K562 (cell line): Measurements from ENCODE around the gene ANKRD45. TPM values are rescaled to one million over a fixed set of nuclear protein-coding genes. Genes with fewer than 3 reads are reported as not detected.

Experiments
- ATAC-seq: fragments of 200-7000 bp; cut with Tn5 transposase; 3 replicates; pipeline ENCODE4 v1.9.1; 2020; ENCODE audit warnings: moderate library complexity
- BruUV-seq: library from RNA; stranded (reverse); fragments of 400-500 nt; replicated peaks from 2 replicates; lab custom pipeline; 2021; lab: Mats Ljungman, UMichigan
- CTCF ChIA-PET: fragments of 300-600 bp; formaldehyde crosslinking; extraction: SDS; loops from one replicate; lab custom pipeline; 2021; ENCODE audit warnings: low intra/inter-chr PET ratio; lab: Yijun Ruan, JAX
- POLR2A ChIA-PET: fragments of 300-600, 350-650 bp; sonication (Branson Sonifier 250); formaldehyde crosslinking; extraction: SDS; loops from one replicate; lab custom pipeline; 2021; ENCODE audit warnings: antibody characterized with exemption, inconsistent platforms; lab: Yijun Ruan, JAX
- DNase-seq, 4 experiments: peaks; one replicate each; pipeline versions ENCODE4 v3.0.0 to v3.0.0-alpha.2; 2011 to 2018; ENCODE audit warnings: low spot score in 3 of 4, mixed read lengths in 3 of 4; ENCODE audit errors: extremely low read depth in 1 of 4
- FAIRE-seq: peaks from 2 replicates; lab custom pipeline; 2011; peaks lifted over from hg19 to GRCh38; lab: Jason Lieb, UNC
- H2AFZ ChIP-seq: 2 replicates; pipeline ENCODE4 v1.6.0; 2011; ENCODE audit warnings: low read depth, low read length, control low read depth, inconsistent platforms
- H3K27ac ChIP-seq: fragments of 200-600 bp; 3 replicates; pipeline ENCODE4 v1.8.0; 2011; ENCODE audit warnings: low read depth, mild to moderate bottlenecking, control low read depth, inconsistent platforms, low read length, moderate library complexity, mixed read lengths; ENCODE audit errors: extremely low read depth
- H3K27me3 ChIP-seq, 2 experiments: fragments of 300-600 bp in 1 of 2; 2 replicates in 1 of 2; 3 replicates in 1 of 2; pipeline versions ENCODE4 v1.6.0 to v1.8.0; 2011; ENCODE audit warnings: inconsistent platforms in 2 of 2, low read length in 2 of 2, mild to moderate bottlenecking in 1 of 2, mixed read lengths in 1 of 2, moderate library complexity in 1 of 2; ENCODE audit not compliant: control insufficient read depth in 2 of 2, insufficient read depth in 2 of 2
- H3K36me3 ChIP-seq: fragments of 300-600 bp; 3 replicates; pipeline ENCODE4 v1.8.0; 2011; ENCODE audit warnings: mild to moderate bottlenecking, low read length, inconsistent platforms; ENCODE audit not compliant: control insufficient read depth, insufficient read depth
- H3K4me1 ChIP-seq, 2 experiments: fragments of 200-600 bp in 1 of 2; replicated peaks in 1 of 2; 2 replicates in 1 of 2; 3 replicates in 1 of 2; pipeline versions ENCODE4 v1.5.1 to v1.8.0; 2011; ENCODE audit warnings: inconsistent platforms in 2 of 2, low read length in 2 of 2, mild to moderate bottlenecking in 1 of 2, mixed read lengths in 1 of 2, moderate library complexity in 1 of 2; ENCODE audit not compliant: control insufficient read depth in 2 of 2, insufficient read depth in 2 of 2
- H3K4me2 ChIP-seq: 2 replicates; pipeline ENCODE4 v1.6.1; 2011; ENCODE audit warnings: low read length, control low read depth, inconsistent platforms, mixed read lengths; ENCODE audit not compliant: insufficient read depth
- H3K4me3 ChIP-seq: fragments of 200-600 bp; sonication (generic), shearing (Covaris generic); 2 replicates; pipeline ENCODE4 v1.5.1; 2016; ENCODE audit warnings: control low read depth, inconsistent platforms
- H3K79me2 ChIP-seq: fragments of 200-600 bp; 3 replicates; pipeline ENCODE4 v1.8.0; 2011; ENCODE audit warnings: low read length, inconsistent platforms; ENCODE audit not compliant: control insufficient read depth, insufficient read depth
- H3K9ac ChIP-seq, 2 experiments: 2 replicates each; pipeline versions ENCODE4 v1.6.0 to v1.6.1; 2011; ENCODE audit warnings: low read depth in 2 of 2, low read length in 2 of 2, control low read depth in 1 of 2, inconsistent platforms in 1 of 2, mild to moderate bottlenecking in 1 of 2, mixed read lengths in 1 of 2; ENCODE audit not compliant: insufficient read depth in 1 of 2
- H3K9me1 ChIP-seq: one replicate; pipeline ENCODE4 v1.6.0; 2011; ENCODE audit warnings: inconsistent platforms, mild to moderate bottlenecking, low read length, moderate library complexity; ENCODE audit not compliant: control insufficient read depth, insufficient read depth
- H3K9me3 ChIP-seq: replicated peaks from 2 replicates; pipeline ENCODE4 v1.5.1; 2011; ENCODE audit warnings: low read depth, low read length, inconsistent platforms; ENCODE audit not compliant: control insufficient read depth, insufficient read depth
- H4K20me1 ChIP-seq: replicated peaks from 2 replicates; pipeline ENCODE4 v1.6.1; 2011; ENCODE audit warnings: low read length, inconsistent platforms, mixed read lengths; ENCODE audit not compliant: control insufficient read depth, insufficient read depth
- EP400 ChIP-seq: fragments of 450-650 bp; IDR thresholded peaks from 2 replicates; pipeline ENCODE4 v1.6.1; 2017; ENCODE audit warnings: antibody characterized with exemption, mild to moderate bottlenecking, moderate library complexity
- MXD1 ChIP-seq: fragments of 250-450 bp; sonication (Bioruptor Pico); IDR thresholded peaks from 2 replicates; pipeline ENCODE4 v1.8.0; 2021; ENCODE audit warnings: borderline replicate concordance, mild to moderate bottlenecking, moderate library complexity; ENCODE audit not compliant: poor library complexity, severe bottlenecking
- PCBP1 ChIP-seq: fragments of 200-400 bp; formaldehyde crosslinking; IDR thresholded peaks from 2 replicates; pipeline ENCODE4 v1.6.1; 2018; ENCODE audit warnings: mild to moderate bottlenecking, low read depth, low read length; ENCODE audit not compliant: poor library complexity, severe bottlenecking
- SMAD2 ChIP-seq: fragments of 150-350 bp; IDR thresholded peaks from 2 replicates; pipeline ENCODE4 v1.6.1; 2014; ENCODE audit warnings: low read depth, mild to moderate bottlenecking, low read length
- STAT5B ChIP-seq: fragments of 250-450 bp; sonication (Bioruptor Pico); IDR thresholded peaks from 2 replicates; pipeline ENCODE4 v1.8.0; 2021; ENCODE audit warnings: mild to moderate bottlenecking, inconsistent platforms
- TCF7L2 ChIP-seq: fragments of 150-350 bp; IDR thresholded peaks from 2 replicates; pipeline ENCODE4 v1.6.1; 2016; ENCODE audit warnings: low read depth, mild to moderate bottlenecking, low read length, moderate library complexity
- ZNF121 ChIP-seq: sonication (generic); formaldehyde crosslinking; conservative IDR thresholded peaks from 2 replicates; pipeline ENCODE4 v1.8.0; 2022; ENCODE audit warnings: missing genetic modification reagents
- ZNF589 ChIP-seq: fragments of 200-800 bp; sonication (Bioruptor generic); IDR thresholded peaks from 2 replicates; pipeline ENCODE4 v1.6.1; 2016; ENCODE audit warnings: low read depth, missing genetic modification characterization, missing compliant biosample characterization
- ZNF696 ChIP-seq: fragments of 250-450 bp; sonication (Bioruptor Pico); conservative IDR thresholded peaks from 2 replicates; pipeline ENCODE4 v1.4.0; 2020; ENCODE audit warnings: mild to moderate bottlenecking, moderate library complexity
- WGBS: fragments of 100-300 bp; shearing (Covaris generic); methylation state at CpG from one replicate; pipeline ENCODE4 v1.1.6; 2016; ENCODE audit warnings: low coverage, mixed read lengths; ENCODE audit not compliant: insufficient coverage; ENCODE audit errors: missing lambda C conversion rate; 5-methylcytosine and 5-hydroxymethylcytosine counted together
- in situ Hi-C: fragments of 300-500 bp; cut with MboI; formaldehyde crosslinking; loops from 4 replicates; pipeline ENCODE4 v1.15.0; 2018; ENCODE audit warnings: inconsistent platforms, mixed read lengths
- intact Hi-C: fragments of 100-400 bp; cut with micrococcal nuclease; formaldehyde crosslinking; loops from 2 replicates; pipeline ENCODE4 v1.14.2; 2022
- polyA plus RNA-seq, 8 experiments: library from polyadenylated mRNA; depleted of rRNA in 4 of 8; stranded (reverse) in 5 of 8; unstranded in 3 of 8; fragments of >200 nt; fragmentation: Nextera tagmentation in 2 of 8; fragmentation: Illumina TruSeq in 1 of 8; extraction: Ambion mirVana in 2 of 8; extraction: Trizol in 1 of 8; gene quantifications; 2 replicates each; pipeline versions ENCODE4 v1.2.1 to v1.2.3, GENCODE V29; 2011 to 2014; ENCODE audit warnings: inconsistent platforms in 1 of 8, missing spikeins in 1 of 8
- total RNA-seq, 7 experiments: library from RNA; depleted of rRNA in 6 of 7; stranded (reverse); fragments of >200 nt in 6 of 7; fragmentation: Illumina TruSeq in 2 of 7; extraction: Trizol in 2 of 7; gene quantifications; 2 replicates each; pipeline versions ENCODE4 v1.2.1 to v1.2.3, GENCODE V29; 2011 to 2021; ENCODE audit warnings: low replicate concordance in 1 of 7

Gene ANKRD45
- total and polyA plus RNA-seq, 9 of the 15 experiments (the other 6 are each of a cell fraction or from before 2014, with no cell fraction given), result 0.10 to 0.30 (median 0.11) TPM; not detected in 2

GRCh38 chr1:173705117-173705516 is 35.5 kb upstream of the ANKRD45 start (continued):
- no peak for TF ChIP-seq PCBP1
- no peak for TF ChIP-seq ZNF696 (CRISPR knock-in tag)
- no peak for TF ChIP-seq MXD1 (CRISPR knock-in tag)
- no peak for TF ChIP-seq EP400
- TF ChIP-seq STAT5B (CRISPR knock-in tag), result no peak
- no peak for TF ChIP-seq ZNF589 (CRISPR knock-in tag)
- no peak for TF ChIP-seq SMAD2

- H4K20me1 ChIP-seq, result no peaks in the 10 kb centered on the region
- BruUV-seq, result no TSS peak
- no peak overlapping the region for H3K9ac ChIP-seq
- H3K4me1 ChIP-seq, result no peaks in the 10 kb centered on the region
- CTCF ChIA-PET, result no interaction called here
- no peaks in the 10 kb centered on the region for H3K9me1 ChIP-seq
- H3K36me3 ChIP-seq, result no peaks in the 10 kb centered on the region
- H3K79me2 ChIP-seq, result no peaks in the 10 kb centered on the region
- H3K27me3 ChIP-seq, result no peaks in the 10 kb centered on the region
- H3K27ac ChIP-seq, result no peak overlapping the region
- H3K4me3 ChIP-seq, result no peak overlapping the region
- intact Hi-C loops (no loop called here), in situ Hi-C loops (no loop called here)
- no peaks in the 10 kb centered on the region for H3K9me3 ChIP-seq
- no peak for FAIRE-seq
- no peak for TF ChIP-seq TCF7L2
- TF ChIP-seq ZNF121 (CRISPR knock-in tag), result peak; percentile 83
- TF ChIP-seq, all 486 proteins: peak for 1
- no peak overlapping the region for H3K4me2 ChIP-seq
- H2AFZ ChIP-seq, result no peak overlapping the region
- POLR2A ChIA-PET, result interaction anchor here (2.6 kb wide), 1 partner anchor 12 kb away, joined by 15 read pairs; the partner anchor contains the start of gene KLHL20
- ATAC-seq (no peak), DNase-seq (no peak)
- 50% methylated on average over 1 of the region's 1 CpG for WGBS
These were observed 33.1 kb upstream of the ANKRD45 start for GRCh38 chr1:173702736-173703135.
